Keratinocyte (primary cell): Measurements from ENCODE around the gene SIRT7. TPM values are rescaled to one million over a fixed set of nuclear protein-coding genes. Genes with fewer than 3 reads are reported as not detected.

Experiments
- DNase-seq: peaks from one replicate; pipeline ENCODE4 v3.0.0-alpha.2; 2011; ENCODE audit warnings: low read depth, missing footprints, low spot score
- FAIRE-seq: peaks from 2 replicates; lab custom pipeline; 2011; peaks lifted over from hg19 to GRCh38; lab: Jason Lieb, UNC
- H2AFZ ChIP-seq: 2 replicates; pipeline ENCODE4 v1.6.0; 2012; ENCODE audit warnings: low read length, control low read depth, inconsistent platforms; ENCODE audit not compliant: control insufficient read depth
- H3K27ac ChIP-seq: 2 replicates; pipeline ENCODE4 v1.5.1; 2011; ENCODE audit warnings: low read length; ENCODE audit not compliant: control insufficient read depth, insufficient read depth
- H3K27me3 ChIP-seq: 3 replicates; pipeline ENCODE4 v1.6.0; 2011; ENCODE audit warnings: low read length; ENCODE audit not compliant: control insufficient read depth, insufficient read depth; ENCODE audit errors: extremely low read depth
- H3K36me3 ChIP-seq, 2 experiments: 2 replicates in 1 of 2; 3 replicates in 1 of 2; pipeline ENCODE4 v1.5.1; 2011; ENCODE audit warnings: low read length in 2 of 2, mild to moderate bottlenecking in 1 of 2; ENCODE audit not compliant: control insufficient read depth in 2 of 2, insufficient read depth in 2 of 2; ENCODE audit errors: extremely low read depth in 1 of 2
- H3K4me1 ChIP-seq: 3 replicates; pipeline ENCODE4 v1.5.1; 2011; ENCODE audit warnings: low read length; ENCODE audit not compliant: control insufficient read depth, insufficient read depth; ENCODE audit errors: extremely low read depth
- H3K4me2 ChIP-seq: 3 replicates; pipeline ENCODE4 v1.6.0; 2011; ENCODE audit warnings: low read depth, low read length; ENCODE audit not compliant: control insufficient read depth, insufficient read depth; ENCODE audit errors: extremely low read depth
- H3K4me3 ChIP-seq, 3 experiments: fragments of 200-600 bp in 1 of 3; sonication (generic) in 1 of 3; 2 replicates in 2 of 3; 3 replicates in 1 of 3; pipeline ENCODE4 v1.5.1; 2011 to 2016; ENCODE audit warnings: low read length in 3 of 3, mild to moderate bottlenecking in 3 of 3, control low read depth in 2 of 3, inconsistent platforms in 1 of 3, low read depth in 1 of 3, mixed read lengths in 1 of 3, mixed run types in 1 of 3, moderate library complexity in 1 of 3; ENCODE audit not compliant: control insufficient read depth in 2 of 3, insufficient read depth in 2 of 3; ENCODE audit errors: extremely low read depth in 1 of 3
- H3K79me2 ChIP-seq: 2 replicates; pipeline ENCODE4 v1.6.0; 2012; ENCODE audit warnings: low read length; ENCODE audit not compliant: control insufficient read depth, insufficient read depth
- H3K9ac ChIP-seq: 3 replicates; pipeline ENCODE4 v1.6.0; 2011; ENCODE audit warnings: low read length; ENCODE audit not compliant: control insufficient read depth, insufficient read depth; ENCODE audit errors: extremely low read depth
- H3K9me1 ChIP-seq: 3 replicates; pipeline ENCODE4 v1.6.0; 2011; ENCODE audit warnings: low read length; ENCODE audit not compliant: control insufficient read depth, insufficient read depth; ENCODE audit errors: extremely low read depth
- H3K9me3 ChIP-seq: 2 replicates; pipeline ENCODE4 v1.5.1; 2012; ENCODE audit warnings: low read depth, low read length; ENCODE audit not compliant: control insufficient read depth
- H4K20me1 ChIP-seq: 3 replicates; pipeline ENCODE4 v1.6.0; 2011; ENCODE audit warnings: low read length; ENCODE audit not compliant: control insufficient read depth, insufficient read depth; ENCODE audit errors: extremely low read depth
- CTCF ChIP-seq, 3 experiments: IDR thresholded peaks in 1 of 3; conservative IDR thresholded peaks in 1 of 3; optimal IDR thresholded peaks in 1 of 3; 2 replicates in 2 of 3; 3 replicates in 1 of 3; pipeline versions ENCODE3 to v1.5.1; 2011; ENCODE audit warnings: low read length in 3 of 3, mild to moderate bottlenecking in 3 of 3, moderate library complexity in 2 of 3, control low read depth in 1 of 3, inconsistent platforms in 1 of 3; ENCODE audit not compliant: insufficient read depth in 2 of 3; ENCODE audit errors: extremely low read depth in 1 of 3
- EZH2 ChIP-seq: IDR thresholded peaks from one replicate; pipeline ENCODE4 v1.6.1; 2012; ENCODE audit warnings: inconsistent platforms, mild to moderate bottlenecking, low read length, moderate library complexity
- dilution Hi-C: fragments of 300-500 bp; cut with MboI; formaldehyde crosslinking; loops from one replicate; pipeline ENCODE4 v1.7.0; 2020; ENCODE audit warnings: low sequenced_read_pairs; ENCODE audit not compliant: extremely low pct_ligation_motif_present
- polyA plus RNA-seq, 5 experiments: library from polyadenylated mRNA; depleted of rRNA in 3 of 5; stranded (reverse) in 3 of 5; stranded (forward) in 1 of 5; unstranded in 1 of 5; fragments of >200 nt; gene quantifications; 1 replicate in 1 of 5; 2 replicates in 3 of 5; 3 replicates in 1 of 5; pipeline versions ENCODE4 v1.2.1 to v1.2.3, GENCODE V29; 2011 to 2012; ENCODE audit warnings: missing spikeins in 2 of 5, low read depth in 1 of 5, low replicate concordance in 1 of 5

The SIRT7 gene
- polyA plus RNA-seq, 1 donor (not counting 4 experiments of a cell fraction or from before 2014, with no cell fraction given): 6.9 TPM

- Histone ChIP-seq H3K9me3 (no peaks in the 10 kb centered on the region), H4K20me1 (peaks cover 14% of the 10 kb centered on the region), H3K9ac (peak overlapping the region; percentile 36), H3K27ac (peak overlapping the region; percentile 65), H3K27me3 (no peaks in the 10 kb centered on the region), H3K9me1 (no peaks in the 10 kb centered on the region), H3K79me2 (peaks cover 6% of the 10 kb centered on the region), H3K4me1 (peaks cover 35% of the 10 kb centered on the region), H3K36me3 (peaks cover 15 to 32% of the 10 kb centered on the region in 2 experiments), H2AFZ (no peak overlapping the region), H3K4me2 (peak overlapping the region; percentile 31), H3K4me3 (peak overlapping the region in 1 of 3 experiments; percentile 7)
- dilution Hi-C loops: no loop called here
- no peak for TF ChIP-seq CTCF (optimal IDR thresholded peaks at IDR 0.05 in 1 of 3, IDR thresholded peaks at IDR 0.05 in 1 of 3, conservative IDR thresholded peaks at IDR 0.05 in 1 of 3; ENCODE audit: extremely low read depth in 1 of 3, insufficient read depth in 2 of 3, low read length in 3 of 3)
- no peak for TF ChIP-seq EZH2
- FAIRE-seq (no peak), DNase-seq (peak; percentile 89)
These were observed 19.7 kb downstream of the SIRT7 start for GRCh38 chr17:81898029-81898866.

GRCh38 chr17:81895400-81895799 lies 22.6 kb downstream of the SIRT7 start:
- dilution Hi-C loops: no loop called here
- FAIRE-seq (no peak), DNase-seq (no peak)
- H3K9me3 ChIP-seq: no peaks in the 10 kb centered on the region
- peaks cover 8% of the 10 kb centered on the region for H4K20me1 ChIP-seq
- H3K4me2 ChIP-seq: no peak overlapping the region
- no peaks in the 10 kb centered on the region for H3K9me1 ChIP-seq
- H3K9ac ChIP-seq: no peak overlapping the region
- TF ChIP-seq EZH2: no peak
- TF ChIP-seq CTCF (optimal IDR thresholded peaks at IDR 0.05 in 1 of 3, IDR thresholded peaks at IDR 0.05 in 1 of 3, conservative IDR thresholded peaks at IDR 0.05 in 1 of 3; ENCODE audit: extremely low read depth in 1 of 3, insufficient read depth in 2 of 3, low read length in 3 of 3): no peak
- H3K4me1 ChIP-seq: peaks cover 31% of the 10 kb centered on the region
- no peaks in the 10 kb centered on the region for H3K27me3 ChIP-seq
- H3K79me2 ChIP-seq: peaks cover 21% of the 10 kb centered on the region
- H3K4me3 ChIP-seq: no peak overlapping the region
- H2AFZ ChIP-seq: no peak overlapping the region
- H3K27ac ChIP-seq: no peak overlapping the region
- peaks cover 15 to 29% of the 10 kb centered on the region in 2 experiments for H3K36me3 ChIP-seq
